ENCODE data around the gene EPYC.

The EPYC gene

GRCh38 chr12:90954428-90954827 lies 50.3 kb downstream of the EPYC start:
- no peak for DNase-seq

- peak; percentile 15 for DNase-seq
Observed at GRCh38 chr12:90953956-90954421, 50.8 kb downstream of the EPYC start.

GRCh38 chr12:90951432-90952105 lies 53.2 kb downstream of the EPYC start:
- no peak for DNase-seq

GRCh38 chr12:90947869-90948268 lies 56.9 kb downstream of the EPYC start:
- DNase-seq, result no peak

- peak; percentile 83 for DNase-seq
Observed at GRCh38 chr12:90945070-90945649, 59.6 kb downstream of the EPYC start.

- DNase-seq, result no peak
Observed at GRCh38 chr12:90943255-90943654, 61.5 kb downstream of the EPYC start.

- DNase-seq, result peak; percentile 91
Observed at GRCh38 chr12:90940872-90941499, 63.8 kb downstream of the EPYC start.

- DNase-seq, result no peak
Observed at GRCh38 chr12:90939382-90939781, 65.4 kb downstream of the EPYC start.

- peak; percentile 31 for DNase-seq
Observed at GRCh38 chr12:90938451-90938850, 66.3 kb downstream of the EPYC start.

GRCh38 chr12:90937651-90938050 lies 67.1 kb downstream of the EPYC start:
- no peak for DNase-seq

GRCh38 chr12:90936230-90937005 lies 68.4 kb downstream of the EPYC start:
- DNase-seq, result peak; percentile 68

- peak; percentile 9 for DNase-seq
Observed at GRCh38 chr12:90925562-90925961, 79.2 kb downstream of the EPYC start.

- no peak for DNase-seq
Observed at GRCh38 chr12:90924406-90924805, 80.4 kb downstream of the EPYC start.

GRCh38 chr12:90922145-90922627 lies 82.6 kb downstream of the EPYC start:
- no peak for DNase-seq

- no peak for DNase-seq
Observed at GRCh38 chr12:90921536-90921935, 83.2 kb downstream of the EPYC start.

GRCh38 chr12:90920222-90920621 lies 84.5 kb downstream of the EPYC start:
- DNase-seq, result no peak

- DNase-seq, result no peak
Observed at GRCh38 chr12:90917431-90917830, 87.3 kb downstream of the EPYC start.

- DNase-seq, result no peak
Observed at GRCh38 chr12:90916516-90916915, 88.3 kb downstream of the EPYC start.

- no peak for DNase-seq
Observed at GRCh38 chr12:90915353-90915752, 89.4 kb downstream of the EPYC start.

Data from DMS53 (cell line).